Subcutaneous adipose tissue (tissue), 4 donors: ENCODE data around the gene ASB2. TPM values are rescaled to one million over a fixed set of nuclear protein-coding genes. Genes with fewer than 3 reads are reported as not detected.

Experiments
- total RNA-seq, 4 donors: library from RNA; depleted of rRNA; stranded (reverse); fragments of >200 nt; gene quantifications; one replicate each; pipeline ENCODE4 v1.1.0, GENCODE V29; 2016
- TF ChIP-seq, protein P1 (sequence below): fragments of 450-650 bp; IDR thresholded peaks from one replicate; pipeline ENCODE4 v1.5.1; 2016; ENCODE audit warnings: low read depth, mild to moderate bottlenecking, control low read depth, antibody characterized with exemption, moderate library complexity

The ASB2 gene
- total RNA-seq, 4 donors from 2014 or later: 0.34 TPM; not detected in 3

DNA sequence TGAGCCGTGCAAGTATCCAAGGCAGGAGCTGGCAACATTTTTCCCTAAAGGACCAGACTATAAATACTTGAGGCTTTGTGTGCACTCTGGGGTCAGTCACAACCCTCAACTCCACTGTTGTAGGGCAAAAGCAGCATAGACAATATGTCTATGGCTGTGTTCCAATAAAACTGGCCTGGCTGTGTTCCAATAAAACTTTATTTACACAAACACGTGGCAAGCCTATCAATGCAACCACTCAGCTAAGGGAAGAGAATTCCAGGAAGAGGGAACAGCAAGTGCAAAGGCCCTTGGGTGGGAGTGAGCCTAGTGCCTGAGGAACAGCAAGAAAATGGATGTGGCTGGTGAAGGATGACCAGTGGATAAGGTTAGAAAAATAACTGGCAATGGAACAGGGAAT, 60.6 kb downstream of the ASB2 start:
- TF ChIP-seq, protein P1, sequence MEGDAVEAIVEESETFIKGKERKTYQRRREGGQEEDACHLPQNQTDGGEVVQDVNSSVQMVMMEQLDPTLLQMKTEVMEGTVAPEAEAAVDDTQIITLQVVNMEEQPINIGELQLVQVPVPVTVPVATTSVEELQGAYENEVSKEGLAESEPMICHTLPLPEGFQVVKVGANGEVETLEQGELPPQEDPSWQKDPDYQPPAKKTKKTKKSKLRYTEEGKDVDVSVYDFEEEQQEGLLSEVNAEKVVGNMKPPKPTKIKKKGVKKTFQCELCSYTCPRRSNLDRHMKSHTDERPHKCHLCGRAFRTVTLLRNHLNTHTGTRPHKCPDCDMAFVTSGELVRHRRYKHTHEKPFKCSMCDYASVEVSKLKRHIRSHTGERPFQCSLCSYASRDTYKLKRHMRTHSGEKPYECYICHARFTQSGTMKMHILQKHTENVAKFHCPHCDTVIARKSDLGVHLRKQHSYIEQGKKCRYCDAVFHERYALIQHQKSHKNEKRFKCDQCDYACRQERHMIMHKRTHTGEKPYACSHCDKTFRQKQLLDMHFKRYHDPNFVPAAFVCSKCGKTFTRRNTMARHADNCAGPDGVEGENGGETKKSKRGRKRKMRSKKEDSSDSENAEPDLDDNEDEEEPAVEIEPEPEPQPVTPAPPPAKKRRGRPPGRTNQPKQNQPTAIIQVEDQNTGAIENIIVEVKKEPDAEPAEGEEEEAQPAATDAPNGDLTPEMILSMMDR: no peak

DNA sequence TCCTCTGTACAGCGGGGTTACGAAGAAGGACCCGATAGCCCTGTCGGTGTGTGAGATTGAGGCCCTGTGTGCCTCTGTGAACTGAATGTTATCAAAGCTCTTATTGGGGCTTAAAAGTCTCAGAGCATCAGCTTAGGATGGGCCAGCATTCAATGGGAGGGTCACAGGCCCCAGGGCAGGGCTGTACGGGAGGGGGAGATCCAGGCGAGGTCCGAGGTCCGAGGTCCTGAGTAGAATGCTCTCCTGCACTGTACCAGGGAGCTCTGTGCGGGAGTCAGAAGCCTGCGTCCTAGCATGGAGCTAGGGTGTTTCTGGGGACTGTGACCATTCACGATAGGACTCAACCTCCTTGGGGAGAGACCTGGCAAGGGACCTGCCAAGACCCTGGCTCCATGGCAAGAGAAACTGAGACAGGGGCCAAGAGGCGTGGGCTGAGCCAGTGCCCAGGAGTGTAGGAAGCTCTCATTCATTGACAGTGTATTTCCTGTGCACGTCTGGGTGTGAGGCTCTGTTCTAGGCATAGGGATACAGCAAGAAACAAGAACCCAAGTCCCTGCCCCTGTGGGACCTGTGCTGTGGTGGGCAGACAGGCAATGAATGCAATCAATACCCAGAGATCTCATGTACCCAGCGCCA, 61.2 kb downstream of the ASB2 start:
- TF ChIP-seq, protein P1: no peak

DNA sequence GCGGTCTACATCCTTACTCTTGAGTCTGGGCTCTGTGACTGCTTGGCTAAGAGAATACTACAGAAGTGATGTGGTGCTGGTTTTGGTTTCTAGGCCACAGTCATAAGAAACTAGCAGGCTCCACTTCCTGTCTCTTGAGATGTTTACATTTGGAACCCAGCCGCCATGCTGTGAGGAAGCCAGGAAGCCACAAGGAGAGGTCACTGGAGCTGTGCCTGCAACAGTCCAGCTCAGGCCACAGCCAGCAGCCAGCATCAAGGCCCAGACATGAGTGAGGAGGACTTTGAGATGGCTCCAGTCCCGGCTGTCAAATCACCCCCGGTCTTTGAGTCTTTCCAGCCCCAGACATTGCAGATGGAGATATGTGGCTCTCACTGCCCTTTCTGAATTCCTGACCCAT, 62.1 kb downstream of the ASB2 start:
- TF ChIP-seq, protein P1: no peak

DNA sequence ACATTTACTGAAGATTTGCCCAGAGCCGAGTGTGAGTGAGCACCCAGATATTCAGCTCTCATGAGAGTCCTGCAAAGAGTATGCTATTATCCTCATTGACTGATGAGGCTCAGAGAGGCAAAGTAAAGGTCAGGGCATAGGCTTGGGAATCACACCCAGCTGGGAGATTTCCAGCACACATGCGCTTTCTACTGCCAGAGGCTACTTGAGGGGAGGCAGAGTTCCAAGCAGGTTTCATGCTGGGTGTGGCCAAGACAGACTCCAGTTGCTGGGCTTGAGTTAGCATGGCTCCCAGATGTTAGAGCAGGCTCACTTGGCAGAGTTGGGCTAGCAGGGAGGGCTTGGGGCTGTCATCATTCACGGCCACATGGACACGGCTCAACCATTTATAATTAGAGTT, 63.6 kb downstream of the ASB2 start:
- TF ChIP-seq, protein P1: no peak

DNA sequence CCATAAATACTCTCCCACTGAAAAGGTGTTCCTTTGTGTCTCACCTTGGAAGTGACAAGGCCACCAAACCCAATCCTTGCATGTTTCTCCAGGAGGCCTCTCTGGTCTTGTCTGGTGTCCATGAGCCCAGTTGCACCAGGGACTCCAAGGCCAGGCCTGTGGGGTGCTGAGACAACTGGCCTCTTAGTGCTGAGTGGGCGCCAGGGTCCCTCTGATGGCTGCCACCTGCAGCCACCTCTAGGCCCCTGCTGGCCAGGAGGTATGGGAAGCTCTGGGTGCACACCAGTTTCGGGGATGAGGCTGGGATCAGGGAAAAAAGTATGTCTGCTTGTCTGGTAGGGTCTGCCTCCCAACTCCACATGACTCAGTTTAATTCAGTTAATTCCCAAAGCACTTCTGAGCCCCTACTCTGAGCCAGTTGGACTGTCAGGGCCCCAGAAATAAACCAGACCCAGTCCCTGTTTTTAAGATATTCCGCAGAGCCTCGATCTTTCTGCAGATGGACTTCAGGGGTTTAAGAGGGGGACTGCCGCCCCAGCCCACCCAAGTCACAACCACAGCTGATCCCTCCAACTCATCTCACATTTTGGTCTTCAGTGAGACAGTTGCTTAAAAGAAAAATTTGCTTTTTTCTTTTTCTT, 64.3 kb downstream of the ASB2 start:
- TF ChIP-seq, protein P1: no peak

DNA sequence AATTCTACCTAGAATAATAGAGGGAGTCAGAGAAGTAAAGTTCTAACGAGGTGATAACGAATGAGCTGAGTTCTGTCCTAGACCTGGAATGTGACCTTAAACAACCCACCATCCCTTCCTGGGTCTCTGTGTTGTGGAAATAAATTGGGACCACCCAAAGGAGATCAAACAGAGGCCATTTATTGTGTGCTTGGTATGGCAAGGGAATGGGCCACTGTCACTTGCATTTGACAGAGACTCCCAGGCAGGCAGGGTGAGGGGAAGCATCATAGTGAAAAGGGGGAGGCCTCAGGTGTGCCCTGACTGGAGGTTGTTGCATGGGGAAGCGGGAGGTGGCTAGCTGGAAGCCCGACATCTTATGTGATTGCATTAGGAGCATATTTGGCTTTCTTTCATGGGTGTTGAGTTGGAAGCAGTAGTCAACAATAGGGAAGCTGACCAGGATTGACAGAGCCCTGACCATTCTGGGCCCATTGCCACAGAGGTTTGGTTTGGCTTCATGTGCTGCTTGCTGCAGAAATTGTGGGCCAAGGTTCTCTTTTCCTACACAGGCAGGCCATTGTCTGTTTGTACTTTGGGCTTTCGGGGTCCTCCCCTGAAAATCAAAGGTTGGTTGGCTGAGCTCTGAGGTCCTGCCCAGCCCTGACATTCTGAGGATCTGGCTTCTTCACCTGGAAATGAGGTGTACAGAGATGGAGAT, 66.8 kb downstream of the ASB2 start:
- TF ChIP-seq, protein P1: no peak
